HG03460 (cell line): ENCODE measurements around the gene VPS4A.

Experiments used
- ATAC-seq: cut with Tn5 transposase; IDR thresholded peaks from one replicate; pipeline ENCODE4 v1.9.1; 2021; ENCODE audit not compliant: unreplicated experiment

VPS4A gene

DNA sequence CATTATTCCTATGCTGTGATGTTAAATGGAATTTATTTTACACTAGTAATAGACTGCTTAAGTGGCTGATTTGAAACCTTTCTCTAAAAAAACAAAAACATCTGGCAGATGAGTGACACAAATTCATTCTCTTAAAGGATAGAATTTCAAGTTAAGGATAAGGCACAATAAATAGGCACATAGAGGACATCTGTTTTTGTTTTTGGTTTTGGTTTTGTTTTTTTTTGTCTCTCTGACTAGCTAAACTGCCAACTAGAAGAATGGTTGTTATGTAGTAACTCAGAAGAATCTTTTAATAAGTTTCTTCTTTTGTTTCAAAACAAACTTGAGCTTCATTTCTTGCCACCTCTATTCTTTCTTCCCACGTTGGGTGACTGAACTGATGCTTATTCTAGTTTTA, 5.1 kb upstream of the VPS4A start:
- no peak for ATAC-seq

DNA sequence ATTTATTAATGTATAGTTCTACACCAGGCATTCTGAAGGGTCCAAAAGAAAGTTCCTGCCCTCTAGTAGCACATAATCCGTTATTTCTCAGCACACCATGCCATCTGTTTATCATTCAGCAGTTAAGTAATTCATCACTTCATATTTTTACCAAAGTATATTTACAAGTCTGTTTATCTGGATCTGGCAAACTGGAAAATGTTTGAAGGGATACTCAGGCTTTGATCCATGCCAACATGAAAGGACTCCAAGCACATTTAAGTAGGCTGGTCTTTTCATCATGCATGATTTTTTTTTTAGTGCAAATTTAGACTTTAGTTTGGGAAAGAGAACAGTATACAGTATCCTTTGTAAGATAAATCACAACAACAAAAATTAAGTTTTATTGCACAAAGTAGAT, 4.1 kb upstream of the VPS4A start:
- no peak for ATAC-seq

DNA sequence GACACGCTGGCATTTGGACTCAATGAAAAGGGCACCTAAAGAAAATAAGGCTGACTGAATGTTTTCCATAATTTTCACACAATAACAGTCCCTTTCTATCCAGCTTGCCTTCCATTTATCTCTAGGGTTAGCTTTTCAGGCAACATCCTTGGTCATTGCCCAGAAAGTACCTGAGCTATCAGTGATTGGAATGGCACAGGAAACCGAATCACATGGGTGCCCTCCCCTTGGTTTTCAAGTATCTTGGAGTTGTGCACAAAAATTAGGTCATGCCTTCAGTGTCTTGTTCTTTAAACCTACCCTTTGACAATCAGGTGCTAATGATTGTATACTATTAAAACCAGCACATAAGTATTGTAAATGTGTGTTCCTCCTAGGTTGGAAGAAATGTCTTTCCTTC, 3.3 kb upstream of the VPS4A start:
- no peak for ATAC-seq

DNA sequence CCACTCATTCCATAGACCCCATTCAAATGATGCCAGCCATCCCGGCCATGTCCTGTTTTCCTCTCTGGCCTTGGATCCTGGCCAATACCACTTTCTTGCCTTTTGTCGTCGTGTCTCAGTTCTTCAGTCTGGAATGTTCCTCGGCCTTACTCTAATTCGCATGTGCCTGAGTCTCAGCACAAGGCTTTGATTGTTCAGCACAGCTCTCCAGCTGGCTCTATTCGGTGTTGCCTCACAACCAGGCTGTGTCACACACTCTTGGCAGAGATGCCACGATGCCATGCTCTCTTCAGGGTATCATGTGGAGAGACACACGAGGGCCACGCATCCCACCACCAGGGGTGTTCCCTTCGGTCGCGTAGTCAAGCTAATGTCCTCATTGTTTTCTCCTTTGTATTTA, 1.8 kb upstream of the VPS4A start:
- no peak for ATAC-seq

DNA sequence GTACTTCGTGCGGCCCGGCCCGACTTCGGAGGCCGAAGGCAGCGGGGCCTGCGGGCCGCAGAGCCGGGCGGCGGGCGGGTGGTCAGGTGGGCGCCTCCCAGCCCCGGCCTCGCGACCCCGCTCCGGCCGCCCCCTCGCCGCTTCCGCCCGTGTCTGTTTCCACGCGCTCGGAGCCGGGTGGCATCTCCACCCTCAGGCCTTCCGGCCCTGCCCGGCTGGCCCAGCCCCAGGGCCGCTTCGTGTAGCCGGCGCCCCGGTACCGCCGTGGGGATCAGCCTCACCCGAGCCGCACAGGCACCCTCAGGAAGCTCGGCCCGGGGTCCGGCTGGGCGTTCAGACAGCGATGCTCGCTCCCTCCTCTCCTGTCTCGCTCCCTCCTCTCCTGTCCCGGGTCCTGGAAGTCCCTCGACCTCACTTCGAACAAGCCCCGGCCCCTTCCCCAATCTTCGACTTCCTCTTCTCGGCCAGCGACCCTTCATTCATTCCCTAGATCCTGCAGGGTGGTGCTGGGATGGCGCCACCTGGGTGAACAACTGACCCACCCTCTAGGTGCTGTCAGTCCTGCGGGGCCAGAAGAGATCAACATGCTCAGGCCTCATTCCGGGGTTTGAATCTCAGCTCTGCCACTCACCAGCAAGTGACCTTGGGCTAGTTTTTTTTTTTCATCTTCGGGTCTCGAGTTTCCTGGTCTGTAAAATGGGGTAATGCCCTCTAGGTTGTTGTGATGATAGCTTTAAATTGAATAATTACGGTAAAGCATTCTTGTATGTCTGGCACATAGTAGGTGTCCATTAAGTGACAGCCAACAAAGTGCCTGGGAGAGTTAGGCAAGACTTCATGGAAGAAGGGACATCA, 610 bp downstream of the VPS4A start:
- peak; percentile 44 for ATAC-seq

DNA sequence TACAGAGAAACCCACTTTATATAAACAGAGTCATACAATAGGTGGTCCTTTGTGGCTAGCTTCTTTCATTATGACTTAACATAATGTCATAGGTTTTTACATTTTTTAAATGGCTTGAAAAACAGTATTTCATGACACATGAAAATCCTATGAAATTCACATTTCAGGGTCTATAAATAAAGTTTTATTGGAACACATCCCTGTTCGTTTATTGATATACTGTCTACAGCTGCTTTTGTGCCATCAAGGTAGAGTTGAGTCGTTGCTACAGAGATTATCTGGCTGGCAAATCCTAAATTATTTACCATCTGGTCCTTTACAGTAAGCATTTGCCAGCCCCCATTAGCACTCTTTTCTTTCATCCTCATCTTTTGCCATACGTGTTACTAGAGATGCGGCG, 2.3 kb downstream of the VPS4A start:
- ATAC-seq = no peak

DNA sequence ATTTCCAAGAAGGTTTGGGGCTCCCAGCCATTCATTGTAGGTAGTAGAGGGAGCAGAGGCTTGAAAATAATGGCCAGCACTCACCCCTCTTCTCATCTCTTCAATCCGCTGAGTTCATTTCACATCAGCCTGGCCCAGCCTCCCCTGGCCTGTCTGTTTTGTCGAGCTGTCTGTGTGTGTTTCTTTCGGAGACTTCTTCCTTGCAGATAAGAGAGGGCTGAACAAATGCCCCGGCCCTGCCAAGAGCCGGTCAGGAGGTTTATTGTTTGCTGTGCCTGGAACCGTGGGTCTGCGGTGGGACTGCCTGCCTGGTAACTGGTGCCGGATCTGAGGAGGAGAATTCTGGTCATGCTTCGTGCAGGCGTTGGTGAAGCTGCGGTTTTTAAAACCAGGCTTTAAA, 3.4 kb downstream of the VPS4A start:
- no peak for ATAC-seq

DNA sequence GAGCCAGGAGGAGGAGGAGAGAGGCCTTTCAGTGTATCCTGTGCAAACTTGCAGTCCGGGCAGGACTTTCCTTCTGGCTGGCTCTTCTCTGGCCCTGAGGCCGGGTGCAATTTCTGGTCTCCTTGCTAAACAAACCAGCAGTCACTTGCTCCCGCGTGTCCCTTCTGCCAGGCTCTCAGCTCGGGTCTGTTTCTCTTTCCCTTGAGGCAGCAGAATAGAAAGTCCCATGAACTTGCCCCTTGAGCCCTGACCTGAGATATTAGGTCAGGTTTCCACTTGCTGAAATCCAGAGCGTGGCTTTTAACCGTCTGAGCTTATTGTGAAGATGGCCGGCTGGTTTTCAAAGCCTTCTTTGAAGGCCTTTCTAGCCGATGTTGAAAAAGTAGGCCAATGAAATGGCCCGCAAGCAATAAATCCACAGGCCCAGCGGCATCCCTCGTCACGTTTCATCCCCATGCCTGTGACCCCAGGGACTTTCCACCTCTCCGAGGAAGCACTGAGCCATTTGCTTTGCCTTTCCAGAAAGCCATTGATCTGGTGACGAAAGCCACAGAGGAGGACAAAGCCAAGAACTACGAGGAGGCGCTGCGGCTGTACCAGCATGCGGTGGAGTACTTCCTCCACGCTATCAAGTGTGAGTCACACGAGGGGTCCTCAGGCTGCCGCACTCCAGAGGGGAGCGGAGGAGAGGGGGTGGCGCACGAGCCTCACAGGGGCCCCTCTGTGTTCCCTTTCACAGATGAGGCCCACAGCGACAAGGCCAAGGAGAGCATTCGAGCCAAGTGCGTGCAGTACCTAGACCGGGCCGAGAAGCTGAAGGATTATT, 4.5 kb downstream of the VPS4A start:
- no peak for ATAC-seq

DNA sequence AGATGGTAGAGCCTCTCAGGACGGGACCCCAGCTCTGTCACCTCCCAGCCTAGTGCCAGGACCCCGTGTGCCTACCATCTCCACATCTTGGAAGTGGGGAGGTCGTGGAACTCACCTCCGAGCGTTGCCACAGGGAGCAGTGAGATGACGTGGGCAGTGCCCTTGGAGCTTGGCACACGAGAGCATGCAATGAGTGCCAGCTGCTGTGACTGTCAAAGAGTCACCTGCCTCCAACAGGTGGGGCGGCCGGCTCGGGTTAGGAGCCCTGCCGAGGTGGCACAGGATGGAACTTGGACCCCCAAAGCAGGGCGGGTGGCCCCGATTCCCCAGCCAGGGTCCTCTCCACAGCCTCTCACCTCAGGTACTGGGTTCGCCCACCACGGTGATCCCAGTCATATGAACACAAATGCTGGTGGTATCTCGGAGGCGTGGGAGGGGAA, 5.5 kb downstream of the VPS4A start:
- no peak for ATAC-seq

DNA sequence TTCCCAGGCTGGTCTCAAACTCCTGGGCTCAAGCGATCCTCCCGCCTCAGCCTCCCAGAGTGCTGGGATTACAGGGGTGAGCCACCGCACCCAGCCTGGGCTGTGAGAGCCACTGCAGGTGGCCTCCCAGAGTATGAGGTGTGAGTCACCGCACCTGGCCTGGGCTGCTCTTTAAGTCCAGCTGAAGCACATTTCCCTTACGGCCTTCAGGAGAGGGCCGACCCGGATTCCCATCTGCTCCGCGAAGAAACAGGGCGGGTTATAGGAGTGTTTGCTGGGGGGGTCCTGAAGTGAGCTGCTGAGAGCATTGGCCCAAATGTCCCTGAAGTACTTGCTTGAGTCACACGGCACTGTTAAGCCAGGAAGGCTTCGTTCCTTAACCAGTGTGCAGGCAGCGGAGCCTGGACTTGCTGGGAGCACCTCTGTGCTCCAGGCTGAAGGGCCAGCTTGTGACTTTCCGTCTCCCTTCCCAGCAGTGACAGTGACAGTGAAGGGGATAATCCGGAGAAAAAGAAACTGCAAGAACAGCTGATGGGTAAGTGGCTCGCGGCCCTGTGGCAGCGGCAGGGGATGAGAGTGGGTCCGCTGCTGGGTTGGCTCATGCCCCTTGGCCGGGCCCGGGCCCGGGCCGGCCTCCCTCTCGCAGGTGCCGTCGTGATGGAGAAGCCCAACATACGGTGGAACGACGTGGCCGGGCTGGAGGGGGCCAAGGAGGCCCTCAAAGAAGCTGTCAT, 7.2 kb downstream of the VPS4A start:
- ATAC-seq = no peak

DNA sequence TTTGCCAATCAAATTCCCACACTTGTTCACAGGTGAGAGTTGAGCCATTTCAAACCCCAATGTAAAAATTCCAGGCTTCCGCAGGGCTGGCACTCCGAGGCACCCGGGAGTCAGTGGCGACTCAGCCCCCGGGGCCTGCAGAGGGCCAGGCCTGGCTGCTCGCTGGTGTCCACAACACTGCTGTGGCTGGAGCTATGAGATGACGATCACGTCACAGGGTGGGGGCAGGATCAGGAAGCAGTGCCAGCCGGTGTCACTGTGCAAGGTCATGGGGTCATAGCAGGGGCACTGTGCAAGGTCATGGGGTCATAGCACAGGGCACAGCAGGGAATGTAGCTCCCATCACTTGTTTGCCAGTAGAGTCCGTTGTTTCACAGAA, 7.8 kb downstream of the VPS4A start:
- no peak for ATAC-seq

DNA sequence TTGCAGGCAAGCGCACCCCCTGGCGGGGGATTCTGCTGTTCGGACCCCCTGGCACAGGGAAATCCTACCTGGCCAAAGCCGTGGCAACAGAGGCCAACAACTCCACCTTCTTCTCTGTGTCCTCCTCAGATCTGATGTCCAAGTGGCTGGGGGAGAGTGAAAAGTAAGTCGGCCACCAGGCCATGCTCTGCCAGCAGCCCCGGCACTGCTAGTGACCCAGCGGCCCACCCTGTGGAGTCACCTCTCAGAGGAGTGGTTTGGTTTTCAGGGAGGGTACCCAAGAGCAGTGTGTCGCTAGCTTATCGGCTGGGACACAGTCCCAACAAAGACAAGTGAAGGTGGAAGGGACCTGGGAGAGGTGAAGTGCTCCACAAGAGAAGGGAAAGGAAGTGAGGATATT, 8.2 kb downstream of the VPS4A start:
- ATAC-seq = no peak

DNA sequence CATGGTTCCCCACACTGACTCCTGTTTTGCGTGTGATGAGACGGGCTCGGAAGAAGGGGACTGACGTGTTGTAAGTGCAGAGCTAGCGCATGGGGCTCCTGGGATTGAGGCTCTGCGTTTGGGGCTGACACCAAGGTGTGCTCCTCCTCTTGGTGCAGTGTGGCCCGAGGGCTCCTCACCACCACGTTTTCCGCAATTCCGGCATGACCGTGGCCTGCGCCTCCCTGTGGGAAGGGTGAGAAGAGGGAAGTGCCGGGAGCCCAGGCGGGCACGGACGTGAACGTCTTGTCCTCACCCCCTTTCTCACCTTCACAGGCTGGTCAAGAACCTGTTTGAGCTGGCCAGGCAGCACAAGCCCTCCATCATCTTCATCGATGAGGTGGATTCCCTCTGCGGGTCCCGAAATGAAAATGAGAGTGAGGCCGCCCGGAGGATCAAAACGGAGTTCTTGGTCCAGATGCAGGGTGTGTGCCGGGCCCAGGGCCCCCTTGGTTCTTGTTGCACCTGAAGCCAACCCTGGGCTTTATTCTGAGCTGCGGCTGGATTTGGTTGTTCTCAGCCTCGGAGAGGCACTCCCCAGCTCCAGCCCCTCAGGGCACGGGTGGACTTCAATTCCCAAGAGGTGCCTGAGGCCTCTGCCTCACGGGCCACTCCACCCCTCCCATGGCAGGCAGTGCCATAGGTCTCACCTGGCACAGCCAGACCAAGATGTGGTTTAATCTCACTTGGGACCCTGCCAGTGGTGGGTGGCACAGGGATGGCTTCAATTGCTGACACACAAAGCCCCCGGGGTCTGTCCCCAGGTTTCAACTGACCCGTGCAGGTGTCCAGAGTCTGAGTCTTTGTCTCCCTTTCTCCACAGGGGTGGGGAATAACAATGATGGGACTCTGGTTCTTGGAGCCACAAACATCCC, 8.9 kb downstream of the VPS4A start:
- no peak for ATAC-seq

DNA sequence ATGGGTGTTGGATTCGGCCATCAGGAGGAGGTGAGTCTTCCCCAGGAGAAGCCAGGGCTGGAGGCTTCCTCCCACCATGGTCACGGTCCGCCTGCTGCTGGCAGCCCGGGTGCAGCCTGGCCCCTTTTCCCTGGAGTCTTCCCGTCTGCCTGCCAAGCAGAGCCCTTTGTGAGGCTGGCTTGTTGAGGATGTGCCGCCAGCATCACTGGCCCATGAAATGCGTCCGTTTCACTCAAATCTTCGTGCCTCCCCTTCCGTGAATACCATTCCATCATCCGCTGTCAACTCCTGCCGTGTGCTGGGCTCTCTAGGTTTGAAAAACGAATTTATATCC, 9.6 kb downstream of the VPS4A start:
- ATAC-seq = no peak

DNA sequence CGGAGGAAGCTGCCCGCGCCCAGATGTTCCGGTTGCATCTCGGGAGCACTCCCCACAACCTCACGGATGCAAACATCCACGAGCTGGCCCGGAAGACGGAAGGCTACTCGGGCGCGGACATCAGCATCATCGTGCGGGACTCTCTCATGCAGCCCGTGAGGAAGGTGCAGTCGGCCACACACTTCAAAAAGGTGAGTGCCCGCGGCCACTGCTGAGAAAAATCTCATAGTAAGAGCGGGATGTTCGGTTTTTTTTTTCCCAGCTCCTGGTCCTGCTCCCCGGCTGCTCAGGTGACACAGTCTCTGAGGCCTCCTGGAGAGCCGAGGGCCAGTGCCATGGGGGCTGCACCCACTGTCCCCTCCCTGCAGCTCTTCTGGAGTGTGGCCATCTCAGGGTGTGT, 9.9 kb downstream of the VPS4A start:
- no peak for ATAC-seq

DNA sequence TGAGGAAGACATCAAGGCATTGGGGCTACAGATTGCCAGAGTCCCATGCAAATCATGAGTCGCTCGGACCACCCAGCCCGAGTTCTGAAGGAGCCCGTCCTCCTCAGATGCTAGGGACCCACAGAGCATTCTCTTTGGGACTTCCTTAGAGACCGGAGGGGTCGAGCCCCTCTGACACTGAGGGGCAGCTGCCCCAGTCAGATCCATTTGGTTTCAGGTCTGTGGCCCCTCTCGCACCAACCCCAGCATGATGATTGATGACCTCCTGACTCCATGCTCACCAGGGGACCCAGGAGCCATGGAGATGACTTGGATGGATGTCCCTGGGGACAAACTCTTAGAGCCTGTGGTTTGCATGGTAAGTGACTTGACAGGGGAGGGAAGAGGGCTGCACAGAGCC, 11.2 kb downstream of the VPS4A start:
- no peak for ATAC-seq

DNA sequence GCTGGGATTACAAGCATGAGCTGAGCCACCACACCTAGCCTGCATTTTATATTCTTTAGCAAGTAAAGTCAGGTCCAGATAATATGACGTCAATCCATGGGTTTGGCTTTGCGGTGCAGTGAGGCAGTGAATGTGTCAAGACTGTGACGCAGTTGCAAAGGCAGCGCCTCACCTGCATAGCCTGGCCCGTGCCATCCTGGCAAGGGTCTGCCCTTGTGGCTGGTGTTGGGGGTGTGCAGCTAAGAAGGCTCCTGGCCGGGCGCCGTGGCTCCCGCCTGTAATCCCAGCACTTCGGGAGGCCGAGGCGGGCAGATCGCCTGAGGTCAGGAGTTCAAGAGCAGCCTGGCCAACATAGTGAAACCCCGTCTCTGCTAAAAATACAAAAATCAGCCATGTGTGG, 12.3 kb downstream of the VPS4A start:
- ATAC-seq = no peak

DNA sequence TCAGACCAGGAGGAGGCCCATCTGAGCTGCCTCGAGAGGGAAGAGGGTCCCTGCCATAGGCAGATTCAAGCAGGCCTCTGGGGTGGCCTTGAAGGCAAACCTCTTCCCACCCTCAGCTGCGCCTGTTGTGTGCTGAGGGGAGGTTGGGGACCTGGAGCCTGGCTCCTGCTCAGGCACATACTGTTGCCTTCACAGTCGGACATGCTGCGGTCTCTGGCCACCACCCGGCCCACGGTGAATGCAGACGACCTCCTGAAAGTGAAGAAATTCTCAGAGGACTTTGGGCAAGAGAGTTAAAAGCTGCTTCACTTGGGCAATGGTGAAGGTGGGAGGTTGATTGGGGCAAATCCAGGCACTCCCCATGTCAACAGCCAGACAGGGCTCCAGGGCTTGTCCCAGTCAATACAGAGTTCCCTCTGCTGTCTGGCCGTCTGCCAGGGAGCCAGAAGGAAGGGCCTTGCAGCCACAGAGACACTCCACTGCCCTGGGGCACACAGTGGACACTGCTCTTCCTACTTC, 12.9 kb downstream of the VPS4A start:
- ATAC-seq = no peak

DNA sequence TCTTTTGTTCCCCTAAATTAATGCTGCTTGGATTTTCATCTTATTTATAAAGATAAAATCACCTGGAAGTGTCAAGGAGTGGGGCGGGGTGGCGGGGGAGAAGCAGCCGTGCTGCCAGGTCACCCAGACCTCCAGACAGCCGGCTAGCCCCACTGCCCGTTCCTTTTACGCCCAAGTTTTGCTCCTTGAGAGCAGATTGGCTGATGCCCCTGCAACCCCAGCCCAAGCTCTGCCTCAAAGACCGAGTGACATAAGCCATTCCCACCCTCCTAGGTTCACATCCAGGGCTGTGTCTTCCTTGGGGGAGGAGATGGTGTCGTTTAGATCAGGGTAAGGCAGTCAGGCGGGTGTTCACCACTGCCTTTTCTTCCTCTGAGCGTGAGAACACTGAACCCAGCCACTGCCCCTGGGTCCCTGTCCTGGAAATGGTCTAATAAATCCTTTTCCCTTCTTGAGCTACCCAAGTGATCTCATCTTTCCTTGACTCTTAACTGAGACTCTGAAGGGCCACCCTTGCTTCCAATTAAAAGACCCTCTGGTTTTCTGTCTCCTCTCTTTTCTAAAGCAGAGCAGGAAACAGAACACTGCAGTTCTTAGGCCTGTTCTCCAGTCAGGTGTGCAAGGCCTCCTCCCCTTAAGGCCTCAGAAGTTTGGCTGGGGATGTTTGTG, 13.6 kb downstream of the VPS4A start:
- no peak for ATAC-seq

DNA sequence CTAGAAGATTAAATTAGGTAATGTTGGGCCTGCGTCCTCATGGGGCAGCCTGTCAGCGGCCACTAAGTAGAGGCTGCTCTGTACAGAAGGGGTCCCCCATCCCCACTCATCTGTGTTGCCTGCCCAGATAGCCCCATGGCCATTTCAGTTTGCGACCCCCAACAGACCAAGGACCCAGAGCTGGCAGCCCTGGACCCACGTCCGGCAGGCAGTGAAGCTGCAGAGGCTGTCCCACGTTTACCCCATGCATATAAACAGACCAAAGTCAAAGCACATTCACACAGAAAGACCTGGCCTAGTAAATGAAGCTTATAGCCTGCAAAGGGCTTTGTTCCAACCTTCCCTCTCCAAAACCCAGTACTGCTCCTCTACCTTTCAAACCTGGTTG, 14.6 kb downstream of the VPS4A start:
- no peak for ATAC-seq
